ENCODE data around the gene ICOSLG. TPM values are rescaled to one million over a fixed set of nuclear protein-coding genes. Genes with fewer than 3 reads are reported as not detected.
"Not testable (repeated sequence)": the region's sequence is repeated elsewhere in the genome, so short reads cannot be mapped to it uniquely, and the experiment has no call there.

ICOSLG gene
- 1.2 TPM for total RNA-seq (2013)
- polyA plus RNA-seq = 1 to 10 TPM in 2 of 3 donors, under 1 TPM in 1; 0.47 to 9.0 (median 1.3) TPM
- polyA minus RNA-seq = 5.4 and 13.0 TPM in 2 replicates
- total RNA-seq = 0.27 to 9.5 (median 2.1) reads per million in 11 experiments

DNA sequence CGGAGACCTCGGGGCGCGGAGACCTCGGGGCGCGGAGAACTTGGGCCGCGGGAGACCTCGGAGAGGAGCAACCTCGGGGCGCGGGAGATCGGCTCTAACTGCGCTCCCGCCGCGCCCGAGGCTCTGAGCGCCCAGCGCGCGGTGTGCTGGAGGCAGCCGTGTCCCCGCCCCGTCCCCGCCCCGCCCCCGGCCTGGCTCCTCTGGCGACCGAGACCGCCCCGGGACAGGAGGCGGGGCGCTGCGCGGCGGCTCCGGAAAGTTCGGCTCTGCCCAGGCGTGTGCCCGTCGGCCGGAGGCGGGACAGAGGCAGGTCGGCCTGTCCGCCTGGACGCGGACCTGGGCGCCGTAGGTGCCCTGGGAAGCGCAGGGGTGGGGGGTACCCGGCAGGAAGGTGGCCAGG, at the start of gene ICOSLG:
ICOSLG (minus strand) TSS at position 102 of the 400 bp plus-strand sequence. CDS start 126 bp downstream, outside the sequence.
- not testable (repeated sequence) for H3K27ac ChIP-seq (ENCODE audit: low read depth in 1 of 2, low read length in 2 of 2)

GRCh38 chr21:44289381-44290010, 48.8 kb upstream of the ICOSLG start:
- H3K4me3 Mint-ChIP-seq = no peak overlapping the region
- no peaks in the 10 kb centered on the region for H3K79me2 ChIP-seq (ENCODE audit: insufficient read depth, low read length)
- H3K27ac Mint-ChIP-seq = no peak overlapping the region
- H3K9me3 Mint-ChIP-seq = peaks cover 0 to 6% (median 0%) of the 10 kb centered on the region in 7 donors
- peaks cover 2 to 24% (median 4%) of the 10 kb centered on the region in 3 donors for H3K27me3 Mint-ChIP-seq (ENCODE audit: low read depth in 3 of 3)
- no peaks in the 10 kb centered on the region for H3K4me1 ChIP-seq (ENCODE audit: control insufficient read depth in 1 of 2, insufficient read depth in 2 of 2, low read length in 2 of 2)
- no peak for TF ChIP-seq CTCF (IDR thresholded peaks at IDR 0.05)
- no peaks in the 10 kb centered on the region for H3K4me1 Mint-ChIP-seq
- intact Hi-C loops (cut with micrococcal nuclease) = no loop called here
- H3K27me3 ChIP-seq (ENCODE audit: control insufficient read depth in 2 of 2, insufficient read depth in 2 of 2, low read length in 2 of 2) = peaks cover 0 to 3% of the 10 kb centered on the region in 2 donors
- no peaks in the 10 kb centered on the region for H3K9me3 ChIP-seq (replicated peaks in 1 of 2; ENCODE audit: control insufficient read depth in 1 of 2, insufficient read depth in 1 of 2, low read length in 2 of 2)
- no peak overlapping the region for H3K4me2 ChIP-seq (replicated peaks; ENCODE audit: extremely low read depth, low read length, poor library complexity, severe bottlenecking)
- no peak overlapping the region for H2AFZ ChIP-seq (ENCODE audit: insufficient read depth, low read depth, low read length, poor library complexity, severe bottlenecking)
- H3K36me3 ChIP-seq (replicated peaks in 1 of 2; ENCODE audit: control insufficient read depth in 1 of 2, insufficient read depth in 2 of 2, low read length in 2 of 2) = no peaks in the 10 kb centered on the region
- no peak overlapping the region for H3K9ac ChIP-seq (ENCODE audit: insufficient read depth, low read length, poor library complexity, severe bottlenecking)
- no peak overlapping the region for H3K27ac ChIP-seq (ENCODE audit: low read depth in 1 of 2, low read length in 2 of 2)
- DNase-seq = no peak
- no peaks in the 10 kb centered on the region for H4K20me1 ChIP-seq (ENCODE audit: insufficient read depth, low read length)
- WGBS (ENCODE audit: insufficient coverage) = 98% methylated on average over 15 of the region's 24 CpGs
- H3K36me3 Mint-ChIP-seq = no peaks in the 10 kb centered on the region
- H3K4me3 ChIP-seq (replicated peaks in 1 of 3; ENCODE audit: low read depth in 2 of 3, low read length in 3 of 3) = no peak overlapping the region

More for the DNA sequence above, at the start of gene ICOSLG:
- H2AFZ ChIP-seq (ENCODE audit: insufficient read depth, low read depth, low read length, poor library complexity, severe bottlenecking); H3K4me2 ChIP-seq (replicated peaks; ENCODE audit: extremely low read depth, low read length, poor library complexity, severe bottlenecking); intact Hi-C loops (cut with micrococcal nuclease); H4K20me1 ChIP-seq (ENCODE audit: insufficient read depth, low read length); DNase-seq; H3K79me2 ChIP-seq (ENCODE audit: insufficient read depth, low read length); H3K4me3 Mint-ChIP-seq; H3K4me3 ChIP-seq (replicated peaks in 1 of 3; ENCODE audit: low read depth in 2 of 3, low read length in 3 of 3); H3K4me1 ChIP-seq (ENCODE audit: control insufficient read depth in 1 of 2, insufficient read depth in 2 of 2, low read length in 2 of 2); H3K9me3 Mint-ChIP-seq; H3K9me3 ChIP-seq (replicated peaks in 1 of 2; ENCODE audit: control insufficient read depth in 1 of 2, insufficient read depth in 1 of 2, low read length in 2 of 2); H3K36me3 ChIP-seq (replicated peaks in 1 of 2; ENCODE audit: control insufficient read depth in 1 of 2, insufficient read depth in 2 of 2, low read length in 2 of 2); H3K27me3 Mint-ChIP-seq (ENCODE audit: low read depth in 3 of 3); H3K36me3 Mint-ChIP-seq; H3K9ac ChIP-seq (ENCODE audit: insufficient read depth, low read length, poor library complexity, severe bottlenecking); H3K4me1 Mint-ChIP-seq; H3K27ac Mint-ChIP-seq; H3K27me3 ChIP-seq (ENCODE audit: control insufficient read depth in 2 of 2, insufficient read depth in 2 of 2, low read length in 2 of 2): not testable (repeated sequence)
- WGBS (ENCODE audit: insufficient coverage) = no CpG with 5 or more reads among the region's 53 CpGs

Measured in CD14-positive monocyte (primary cell).